Fibroblast of lung (primary cell): ENCODE data around the gene CPA1. TPM values are rescaled to one million over a fixed set of nuclear protein-coding genes. Genes with fewer than 3 reads are reported as not detected.

Experiments used
- DNase-seq, 2 donors: peaks; one replicate each; pipeline versions ENCODE4 v3.0.0 to v3.0.0-alpha.2; 2010; ENCODE audit warnings: low read depth in 2 of 2
- H2AFZ ChIP-seq: 2 replicates; pipeline ENCODE4 v1.5.1; 2012; ENCODE audit warnings: low read length, control low read depth, inconsistent platforms
- H3K27ac ChIP-seq: 2 replicates; pipeline ENCODE4 v1.5.1; 2011; ENCODE audit warnings: low read length, control low read depth; ENCODE audit not compliant: insufficient read depth
- H3K27me3 ChIP-seq: 2 replicates; pipeline ENCODE4 v1.5.1; 2011; ENCODE audit warnings: mild to moderate bottlenecking, low read length; ENCODE audit not compliant: control insufficient read depth, insufficient read depth
- H3K36me3 ChIP-seq: 2 replicates; pipeline ENCODE4 v1.5.1; 2011; ENCODE audit warnings: low read length; ENCODE audit not compliant: control insufficient read depth, insufficient read depth
- H3K4me1 ChIP-seq: 2 replicates; pipeline ENCODE4 v1.5.1; 2011; ENCODE audit warnings: low read length; ENCODE audit not compliant: control insufficient read depth, insufficient read depth; ENCODE audit errors: extremely low read depth
- H3K4me2 ChIP-seq: 2 replicates; pipeline ENCODE4 v1.5.1; 2011; ENCODE audit warnings: low read length, control low read depth; ENCODE audit not compliant: insufficient read depth; ENCODE audit errors: extremely low read depth
- H3K4me3 ChIP-seq, 4 experiments: fragments of 200-600 bp in 1 of 4; sonication (generic) in 1 of 4; replicated peaks in 1 of 4; 2 replicates each; pipeline ENCODE4 v1.5.1; 2011 to 2016; ENCODE audit warnings: low read length in 4 of 4, low read depth in 3 of 4, mild to moderate bottlenecking in 3 of 4, control low read depth in 2 of 4, inconsistent platforms in 1 of 4, mixed read lengths in 1 of 4; ENCODE audit not compliant: insufficient read depth in 1 of 4; ENCODE audit errors: control extremely low read depth in 1 of 4
- H3K79me2 ChIP-seq: 2 replicates; pipeline ENCODE4 v1.5.1; 2012; ENCODE audit warnings: mild to moderate bottlenecking, low read length, inconsistent platforms; ENCODE audit not compliant: control insufficient read depth, insufficient read depth
- H3K9ac ChIP-seq: 2 replicates; pipeline ENCODE4 v1.5.1; 2011; ENCODE audit warnings: mild to moderate bottlenecking, low read length, control low read depth; ENCODE audit not compliant: insufficient read depth
- H3K9me3 ChIP-seq: 2 replicates; pipeline ENCODE4 v1.5.1; 2012; ENCODE audit warnings: low read depth, low read length; ENCODE audit not compliant: control insufficient read depth, insufficient read depth
- H4K20me1 ChIP-seq: 2 replicates; pipeline ENCODE4 v1.5.1; 2011; ENCODE audit warnings: low read length; ENCODE audit not compliant: control insufficient read depth, insufficient read depth; ENCODE audit errors: extremely low read depth
- CTCF ChIP-seq, 2 donors: IDR thresholded peaks in 1 of 2; conservative IDR thresholded peaks in 1 of 2; 1 replicate in 1 of 2; 2 replicates in 1 of 2; pipeline ENCODE4 v1.5.1; 2011 to 2012; ENCODE audit warnings: low read length in 2 of 2, control low read depth in 1 of 2, inconsistent platforms in 1 of 2, low read depth in 1 of 2, mild to moderate bottlenecking in 1 of 2
- EZH2 ChIP-seq: IDR thresholded peaks from 2 replicates; pipeline ENCODE4 v1.5.1; 2012; ENCODE audit warnings: low read length, control low read depth, mild to moderate bottlenecking; ENCODE audit errors: missing control alignments
- polyA plus RNA-seq, 2 donors: library from polyadenylated mRNA; depleted of rRNA in 1 of 2; stranded (reverse) in 1 of 2; unstranded in 1 of 2; fragments of >200 nt; gene quantifications; 2 replicates each; pipeline ENCODE4 v1.2.1, GENCODE V29; 2011 to 2012; ENCODE audit warnings: missing spikeins in 1 of 2
- total RNA-seq: library from RNA; depleted of rRNA; stranded (reverse); fragments of >200 nt; gene quantifications from 2 replicates; pipeline ENCODE4 v1.2.1, GENCODE V29; 2014

The CPA1 gene
- total and polyA plus RNA-seq, 2 donors (not counting 1 experiment from before 2014, with no cell fraction given) = under 0.01 to 0.12 TPM

DNA sequence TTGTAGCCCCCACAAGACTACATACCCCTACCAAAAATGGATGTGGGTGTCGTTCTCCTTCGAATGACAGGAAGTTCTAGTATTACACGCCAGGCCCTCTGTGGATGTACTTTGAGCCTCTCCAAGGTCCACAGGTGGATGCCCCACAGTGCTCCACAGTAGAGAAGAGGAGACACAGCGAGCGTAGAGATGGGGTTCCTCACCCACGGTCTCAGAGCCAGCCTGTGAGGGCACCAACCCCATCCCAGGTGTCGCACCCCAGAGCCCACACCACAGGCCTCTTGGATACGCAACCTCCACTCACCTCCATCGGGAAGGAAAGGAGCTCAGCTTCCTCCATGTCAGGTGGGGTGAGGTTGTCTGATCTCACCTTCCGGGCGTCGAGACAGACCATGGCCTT is 33.4 kb upstream of the CPA1 start:
- no peaks in the 10 kb centered on the region for H4K20me1 ChIP-seq
- no peak overlapping the region for H3K9ac ChIP-seq
- TF ChIP-seq CTCF (conservative IDR thresholded peaks at IDR 0.05 in 1 of 2, IDR thresholded peaks at IDR 0.05 in 1 of 2; ENCODE audit: low read depth in 1 of 2, low read length in 2 of 2) (no peak), EZH2 (no peak)
- H3K79me2 ChIP-seq = no peaks in the 10 kb centered on the region
- H3K4me3 ChIP-seq = no peak overlapping the region
- H3K4me1 ChIP-seq = peaks cover 17% of the 10 kb centered on the region
- DNase-seq = no peak
- H3K27ac ChIP-seq = no peak overlapping the region
- no peaks in the 10 kb centered on the region for H3K9me3 ChIP-seq
- H3K4me2 ChIP-seq = no peak overlapping the region
- no peaks in the 10 kb centered on the region for H3K36me3 ChIP-seq
- no peaks in the 10 kb centered on the region for H3K27me3 ChIP-seq
- H2AFZ ChIP-seq = no peak overlapping the region

- H3K4me1 ChIP-seq = peaks cover 30% of the 10 kb centered on the region
- no peaks in the 10 kb centered on the region for H3K36me3 ChIP-seq
- peak in 1 of 2 donors; percentile 39 for DNase-seq
- no peaks in the 10 kb centered on the region for H3K79me2 ChIP-seq
- no peaks in the 10 kb centered on the region for H3K9me3 ChIP-seq
- no peak overlapping the region for H3K4me3 ChIP-seq
- H3K27ac ChIP-seq = peak overlapping the region; percentile 79
- no peaks in the 10 kb centered on the region for H4K20me1 ChIP-seq
- peak overlapping the region; percentile 6 for H2AFZ ChIP-seq
- TF ChIP-seq CTCF (conservative IDR thresholded peaks at IDR 0.05 in 1 of 2, IDR thresholded peaks at IDR 0.05 in 1 of 2; ENCODE audit: low read depth in 1 of 2, low read length in 2 of 2) (no peak), EZH2 (no peak)
- H3K4me2 ChIP-seq = no peak overlapping the region
- H3K9ac ChIP-seq = peak overlapping the region; percentile 32
- no peaks in the 10 kb centered on the region for H3K27me3 ChIP-seq
Observed at GRCh38 chr7:130349911-130350782, 30.1 kb upstream of the CPA1 start.

DNA sequence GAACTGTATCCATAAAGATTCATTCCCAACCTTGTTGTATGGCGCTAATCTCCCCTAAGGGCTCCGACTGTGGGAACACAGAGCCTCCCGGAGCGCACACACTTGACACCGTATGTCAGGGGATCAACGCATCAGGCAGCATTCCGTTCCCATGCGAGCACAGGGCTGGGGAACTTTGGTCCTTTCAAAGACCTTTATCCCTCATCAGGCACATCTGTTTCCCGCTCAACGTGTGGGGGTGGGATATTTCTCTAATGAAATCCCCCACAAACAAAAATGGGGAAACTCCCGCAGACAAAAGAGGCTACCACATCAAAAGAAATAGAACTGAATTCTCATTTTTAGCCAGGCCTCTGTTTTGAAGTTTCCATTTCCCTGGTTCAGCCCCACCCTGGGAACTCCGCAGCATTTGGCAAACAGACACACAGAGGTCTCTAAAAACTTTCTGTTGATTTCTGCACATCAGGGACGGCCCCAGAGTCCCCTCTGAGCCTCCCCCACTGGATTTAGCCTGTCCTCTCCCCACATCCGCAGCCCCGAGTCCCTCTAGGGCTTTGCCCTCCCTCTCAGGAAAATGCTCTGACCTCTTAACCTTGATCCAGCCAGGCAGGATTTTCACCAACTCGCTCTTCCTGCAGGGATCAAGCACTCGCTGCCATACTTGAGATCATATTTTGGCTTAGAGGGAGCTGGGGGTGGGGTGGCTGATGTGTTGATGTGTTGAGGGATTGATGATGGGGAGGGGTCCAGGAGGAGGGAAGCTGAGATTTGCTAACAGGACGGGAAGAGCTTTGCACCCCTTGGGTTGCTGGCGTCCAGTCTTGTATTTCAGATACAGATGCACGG is 29.1 kb upstream of the CPA1 start:
- H3K4me3 ChIP-seq = no peak overlapping the region
- DNase-seq = peak in 1 of 2 donors; percentile 68
- H3K27ac ChIP-seq = peak overlapping the region; percentile 79
- no peak for TF ChIP-seq CTCF (conservative IDR thresholded peaks at IDR 0.05 in 1 of 2, IDR thresholded peaks at IDR 0.05 in 1 of 2; ENCODE audit: low read depth in 1 of 2, low read length in 2 of 2)
- no peak for TF ChIP-seq EZH2
- no peaks in the 10 kb centered on the region for H3K27me3 ChIP-seq
- H3K9ac ChIP-seq = peak overlapping the region; percentile 32
- H3K4me1 ChIP-seq = peaks cover 36% of the 10 kb centered on the region
- no peaks in the 10 kb centered on the region for H4K20me1 ChIP-seq
- H3K36me3 ChIP-seq = no peaks in the 10 kb centered on the region
- H3K4me2 ChIP-seq = no peak overlapping the region
- H2AFZ ChIP-seq = peak overlapping the region; percentile 24
- H3K9me3 ChIP-seq = no peaks in the 10 kb centered on the region
- no peaks in the 10 kb centered on the region for H3K79me2 ChIP-seq
